ENCODE results near the gene ERG.

ERG gene

DNA sequence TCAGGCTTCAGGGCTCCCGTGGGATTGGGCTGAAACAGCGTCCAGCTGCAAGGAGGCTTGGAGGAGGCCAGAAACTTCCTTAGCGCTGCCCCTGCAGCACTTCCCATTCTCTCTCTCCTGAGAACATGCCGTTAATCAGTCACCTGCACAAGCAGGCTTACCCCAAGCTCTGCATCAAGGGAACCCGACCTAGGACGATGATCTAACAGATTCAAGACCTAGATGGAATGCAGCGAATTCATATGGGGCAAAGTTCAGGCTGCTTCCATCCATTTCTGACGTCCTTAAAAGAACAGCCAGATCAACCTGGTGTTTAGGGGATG is 114.1 kb downstream of the ERG start:
- Histone ChIP-seq H3K4me2 (ENCODE audit: low read depth, low read length, poor library complexity, severe bottlenecking) (no peak overlapping the region), H3F3A (ENCODE audit: low read depth) (peaks cover 22% of the 10 kb centered on the region), H3K27me3 (ENCODE audit: insufficient read depth, low read length, poor library complexity, severe bottlenecking) (no peaks in the 10 kb centered on the region), H4K20me1 (ENCODE audit: insufficient read depth, low read length, poor library complexity, severe bottlenecking) (no peaks in the 10 kb centered on the region), H2AFZ (ENCODE audit: low read length) (no peak overlapping the region), H3K9me2 (replicated peaks; ENCODE audit: low read depth, low read length) (no peaks in the 10 kb centered on the region), H3K4me1 (ENCODE audit: insufficient read depth, low read length, poor library complexity, severe bottlenecking) (peaks cover 62% of the 10 kb centered on the region), H3K36me3 (ENCODE audit: insufficient read depth, low read length) (peaks cover 63% of the 10 kb centered on the region), H3K79me2 (ENCODE audit: insufficient read depth, low read length) (peaks cover 19% of the 10 kb centered on the region; the same call in 1 of the 2 replicates), H3K4me3 (ENCODE audit: low read length, poor library complexity, severe bottlenecking) (no peak overlapping the region), H3K9ac (ENCODE audit: low read depth, low read length, poor library complexity, severe bottlenecking) (no peak overlapping the region), H3K9me3 (ENCODE audit: insufficient read depth, low read depth, low read length) (no peaks in the 10 kb centered on the region)
- no peak for TF ChIP-seq EZH2phosphoT487 (IDR thresholded peaks at IDR 0.05; ENCODE audit: borderline replicate concordance)
- TF ChIP-seq, protein P1, sequence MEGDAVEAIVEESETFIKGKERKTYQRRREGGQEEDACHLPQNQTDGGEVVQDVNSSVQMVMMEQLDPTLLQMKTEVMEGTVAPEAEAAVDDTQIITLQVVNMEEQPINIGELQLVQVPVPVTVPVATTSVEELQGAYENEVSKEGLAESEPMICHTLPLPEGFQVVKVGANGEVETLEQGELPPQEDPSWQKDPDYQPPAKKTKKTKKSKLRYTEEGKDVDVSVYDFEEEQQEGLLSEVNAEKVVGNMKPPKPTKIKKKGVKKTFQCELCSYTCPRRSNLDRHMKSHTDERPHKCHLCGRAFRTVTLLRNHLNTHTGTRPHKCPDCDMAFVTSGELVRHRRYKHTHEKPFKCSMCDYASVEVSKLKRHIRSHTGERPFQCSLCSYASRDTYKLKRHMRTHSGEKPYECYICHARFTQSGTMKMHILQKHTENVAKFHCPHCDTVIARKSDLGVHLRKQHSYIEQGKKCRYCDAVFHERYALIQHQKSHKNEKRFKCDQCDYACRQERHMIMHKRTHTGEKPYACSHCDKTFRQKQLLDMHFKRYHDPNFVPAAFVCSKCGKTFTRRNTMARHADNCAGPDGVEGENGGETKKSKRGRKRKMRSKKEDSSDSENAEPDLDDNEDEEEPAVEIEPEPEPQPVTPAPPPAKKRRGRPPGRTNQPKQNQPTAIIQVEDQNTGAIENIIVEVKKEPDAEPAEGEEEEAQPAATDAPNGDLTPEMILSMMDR (conservative IDR thresholded peaks at IDR 0.05; ENCODE audit: low read length): no peak

DNA sequence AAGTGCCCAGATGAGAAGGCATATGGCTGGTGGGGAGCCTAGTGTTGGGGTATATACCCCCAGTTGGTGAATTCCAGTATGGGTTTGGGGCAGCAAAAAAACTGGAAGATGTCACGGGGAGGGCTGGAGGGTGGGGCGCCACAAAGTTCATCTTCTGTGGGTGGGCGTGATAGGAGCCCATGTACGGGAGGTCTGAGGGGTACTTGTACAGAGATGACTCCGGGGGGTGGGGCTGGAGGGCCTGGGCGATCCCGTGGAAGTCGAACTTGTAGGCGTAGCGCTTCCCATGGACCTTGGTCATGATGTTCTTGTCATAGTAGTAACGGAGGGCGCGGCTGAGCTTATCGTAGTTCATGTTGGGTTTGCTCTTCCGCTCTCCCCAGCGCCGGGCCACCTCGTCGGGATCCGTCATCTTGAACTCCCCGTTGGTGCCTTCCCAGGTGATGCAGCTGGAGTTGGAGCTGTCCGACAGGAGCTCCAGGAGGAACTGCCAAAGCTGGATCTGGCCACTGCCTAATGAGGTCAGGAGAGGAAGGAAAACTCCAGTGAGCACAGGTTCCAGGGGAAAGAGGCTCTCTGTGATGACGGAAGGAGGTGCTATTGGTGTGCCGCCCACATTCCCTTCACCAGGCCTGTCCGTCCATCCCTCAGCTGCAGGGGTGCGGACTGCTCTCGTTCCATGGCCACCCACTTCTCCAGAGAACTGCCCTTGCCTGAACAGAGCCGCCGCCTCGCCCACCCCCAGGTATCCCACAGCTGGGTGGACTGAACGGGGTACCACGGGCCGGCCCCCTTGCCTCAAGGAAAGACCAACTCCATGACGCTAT is 114.7 kb downstream of the ERG start:
- Histone ChIP-seq H3K27me3 (ENCODE audit: insufficient read depth, low read length, poor library complexity, severe bottlenecking) (no peaks in the 10 kb centered on the region), H3K9me3 (ENCODE audit: insufficient read depth, low read depth, low read length) (no peaks in the 10 kb centered on the region), H3K9me2 (replicated peaks; ENCODE audit: low read depth, low read length) (no peaks in the 10 kb centered on the region), H3K36me3 (ENCODE audit: insufficient read depth, low read length) (peaks cover 57% of the 10 kb centered on the region), H3K79me2 (ENCODE audit: insufficient read depth, low read length) (peaks cover 19% of the 10 kb centered on the region; the same call in 1 of the 2 replicates), H3F3A (ENCODE audit: low read depth) (peaks cover 22% of the 10 kb centered on the region), H3K4me3 (ENCODE audit: low read length, poor library complexity, severe bottlenecking) (no peak overlapping the region), H4K20me1 (ENCODE audit: insufficient read depth, low read length, poor library complexity, severe bottlenecking) (no peaks in the 10 kb centered on the region), H3K9ac (ENCODE audit: low read depth, low read length, poor library complexity, severe bottlenecking) (no peak overlapping the region), H2AFZ (ENCODE audit: low read length) (no peak overlapping the region), H3K4me1 (ENCODE audit: insufficient read depth, low read length, poor library complexity, severe bottlenecking) (peaks cover 62% of the 10 kb centered on the region), H3K4me2 (ENCODE audit: low read depth, low read length, poor library complexity, severe bottlenecking) (no peak overlapping the region)
- TF ChIP-seq EZH2phosphoT487 (IDR thresholded peaks at IDR 0.05; ENCODE audit: borderline replicate concordance): no peak
- TF ChIP-seq, protein P1 (conservative IDR thresholded peaks at IDR 0.05; ENCODE audit: low read length): no peak

DNA sequence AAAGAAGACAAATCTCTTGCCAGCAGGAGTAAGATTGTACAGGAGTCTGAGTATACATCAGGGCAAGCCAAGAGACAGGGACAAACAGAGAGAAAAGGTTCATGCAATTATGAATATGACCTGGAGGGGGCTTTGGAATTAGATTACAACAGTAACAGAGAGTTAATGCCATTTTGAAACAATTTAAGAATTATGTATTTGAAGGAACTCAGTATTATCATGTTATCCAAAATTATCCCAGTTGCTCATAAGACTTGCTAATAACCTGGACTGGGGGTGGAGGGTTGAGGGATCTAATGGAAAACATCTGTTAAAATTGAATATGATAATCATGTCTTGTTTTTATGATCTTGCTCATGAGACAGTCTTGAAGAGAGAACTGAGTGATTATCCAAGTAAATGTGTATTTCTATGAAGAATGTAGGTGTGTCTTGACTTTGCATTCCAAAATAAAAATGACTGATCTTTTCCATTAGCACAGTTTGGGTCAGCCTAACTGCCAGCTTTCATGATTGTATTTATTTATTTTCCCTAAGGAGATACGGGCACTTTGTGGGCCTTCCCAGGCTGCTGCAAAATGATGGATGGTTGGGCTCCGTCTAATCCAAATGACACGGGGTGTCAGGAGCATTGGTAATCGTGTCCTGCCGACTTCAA is 117.7 kb downstream of the ERG start:
- Histone ChIP-seq H3K9me2 (replicated peaks; ENCODE audit: low read depth, low read length) (no peaks in the 10 kb centered on the region), H3K27me3 (ENCODE audit: insufficient read depth, low read length, poor library complexity, severe bottlenecking) (no peaks in the 10 kb centered on the region), H3K4me3 (ENCODE audit: low read length, poor library complexity, severe bottlenecking) (no peak overlapping the region), H2AFZ (ENCODE audit: low read length) (no peak overlapping the region), H3K79me2 (ENCODE audit: insufficient read depth, low read length) (peaks cover 25% of the 10 kb centered on the region; the same call in 1 of the 2 replicates), H3K4me1 (ENCODE audit: insufficient read depth, low read length, poor library complexity, severe bottlenecking) (peaks cover 63% of the 10 kb centered on the region), H3F3A (ENCODE audit: low read depth) (peaks cover 3% of the 10 kb centered on the region; the same call in 1 of the 2 replicates), H3K36me3 (ENCODE audit: insufficient read depth, low read length) (peaks cover 44% of the 10 kb centered on the region; the same call in 1 of the 2 replicates), H3K9ac (ENCODE audit: low read depth, low read length, poor library complexity, severe bottlenecking) (peak overlapping the region; percentile 68), H4K20me1 (ENCODE audit: insufficient read depth, low read length, poor library complexity, severe bottlenecking) (no peaks in the 10 kb centered on the region), H3K4me2 (ENCODE audit: low read depth, low read length, poor library complexity, severe bottlenecking) (no peak overlapping the region), H3K9me3 (ENCODE audit: insufficient read depth, low read depth, low read length) (no peaks in the 10 kb centered on the region)
- TF ChIP-seq, protein P1 (conservative IDR thresholded peaks at IDR 0.05; ENCODE audit: low read length): peak; percentile 66
- no peak for TF ChIP-seq EZH2phosphoT487 (IDR thresholded peaks at IDR 0.05; ENCODE audit: borderline replicate concordance)
